Lower leg skin (tissue), 3 donors: ENCODE results near the gene PCDHGB7.

Source experiments
- CTCF ChIP-seq, 3 donors: fragments of 450-650 bp; IDR thresholded peaks; one replicate each; pipeline ENCODE4 v1.5.1; 2016; ENCODE audit warnings: antibody characterized with exemption in 3 of 3, mild to moderate bottlenecking in 3 of 3, moderate library complexity in 2 of 3
- POLR2A ChIP-seq, 2 donors: fragments of 450-650 bp; IDR thresholded peaks; one replicate each; pipeline ENCODE4 v1.6.1; 2016 to 2017; ENCODE audit warnings: antibody characterized with exemption in 2 of 2, mild to moderate bottlenecking in 1 of 2, moderate library complexity in 1 of 2

GRCh38 chr5:141439411-141440141 lies 22.1 kb downstream of the PCDHGB7 start:
- TF ChIP-seq CTCF (IDR thresholded peaks at IDR 0.05) (no peak), POLR2A (IDR thresholded peaks at IDR 0.05) (no peak)
